ENCODE measurements around the gene CALML5. TPM values are rescaled to one million over a fixed set of nuclear protein-coding genes. Genes with fewer than 3 reads are reported as not detected.

Gene CALML5
- total RNA-seq, 1 donor from 2014 or later: not detected

GRCh38 chr10:5522913-5523560, 23.7 kb upstream of the CALML5 start:
- DNase-seq (ENCODE audit: low spot score): peak; percentile 75
- no peak for TF ChIP-seq CTCF (IDR thresholded peaks at IDR 0.05)
- Mint-ChIP-seq H3K36me3 (ENCODE audit: low read depth) (no peaks in the 10 kb centered on the region), H3K27me3 (ENCODE audit: low read depth) (no peaks in the 10 kb centered on the region), H3K4me1 (ENCODE audit: low read depth) (no peaks in the 10 kb centered on the region), H3K9me3 (ENCODE audit: low read depth) (no peaks in the 10 kb centered on the region), H3K27ac (ENCODE audit: unreplicated experiment) (no peak overlapping the region), H3K4me3 (ENCODE audit: unreplicated experiment) (no peak overlapping the region)

GRCh38 chr10:5519054-5519453, 19.7 kb upstream of the CALML5 start:
- no peak for TF ChIP-seq CTCF (IDR thresholded peaks at IDR 0.05)
- Mint-ChIP-seq H3K27ac (ENCODE audit: unreplicated experiment) (no peak overlapping the region), H3K27me3 (ENCODE audit: low read depth) (no peaks in the 10 kb centered on the region), H3K9me3 (ENCODE audit: low read depth) (no peaks in the 10 kb centered on the region), H3K36me3 (ENCODE audit: low read depth) (peaks cover 3% of the 10 kb centered on the region), H3K4me1 (ENCODE audit: low read depth) (no peaks in the 10 kb centered on the region), H3K4me3 (ENCODE audit: unreplicated experiment) (no peak overlapping the region)
- no peak for DNase-seq (ENCODE audit: low spot score)

GRCh38 chr10:5518143-5518542, 18.8 kb upstream of the CALML5 start:
- H3K9me3 Mint-ChIP-seq (ENCODE audit: low read depth): no peaks in the 10 kb centered on the region
- no peaks in the 10 kb centered on the region for H3K27me3 Mint-ChIP-seq (ENCODE audit: low read depth)
- no peak for TF ChIP-seq CTCF (IDR thresholded peaks at IDR 0.05)
- no peak overlapping the region for H3K4me3 Mint-ChIP-seq (ENCODE audit: unreplicated experiment)
- no peak for DNase-seq (ENCODE audit: low spot score)
- H3K27ac Mint-ChIP-seq (ENCODE audit: unreplicated experiment): no peak overlapping the region
- H3K36me3 Mint-ChIP-seq (ENCODE audit: low read depth): peaks cover 3% of the 10 kb centered on the region
- H3K4me1 Mint-ChIP-seq (ENCODE audit: low read depth): no peaks in the 10 kb centered on the region

- Mint-ChIP-seq H3K4me3 (ENCODE audit: unreplicated experiment) (no peak overlapping the region), H3K4me1 (ENCODE audit: low read depth) (no peaks in the 10 kb centered on the region), H3K27me3 (ENCODE audit: low read depth) (peaks cover under 1% of the 10 kb centered on the region), H3K36me3 (ENCODE audit: low read depth) (peaks cover 3% of the 10 kb centered on the region), H3K9me3 (ENCODE audit: low read depth) (no peaks in the 10 kb centered on the region), H3K27ac (ENCODE audit: unreplicated experiment) (no peak overlapping the region)
- DNase-seq (ENCODE audit: low spot score): no peak
- TF ChIP-seq CTCF (IDR thresholded peaks at IDR 0.05): no peak
Measured at GRCh38 chr10:5517546-5517945, 18.2 kb upstream of the CALML5 start.

GRCh38 chr10:5515948-5516761, 16.8 kb upstream of the CALML5 start:
- peaks cover 3% of the 10 kb centered on the region for H3K36me3 Mint-ChIP-seq (ENCODE audit: low read depth)
- H3K9me3 Mint-ChIP-seq (ENCODE audit: low read depth): no peaks in the 10 kb centered on the region
- TF ChIP-seq CTCF (IDR thresholded peaks at IDR 0.05): no peak
- peaks cover 7% of the 10 kb centered on the region for H3K27me3 Mint-ChIP-seq (ENCODE audit: low read depth)
- no peak overlapping the region for H3K4me3 Mint-ChIP-seq (ENCODE audit: unreplicated experiment)
- H3K4me1 Mint-ChIP-seq (ENCODE audit: low read depth): no peaks in the 10 kb centered on the region
- DNase-seq (ENCODE audit: low spot score): no peak
- H3K27ac Mint-ChIP-seq (ENCODE audit: unreplicated experiment): no peak overlapping the region
